Epidermal melanocyte (primary cell): ENCODE measurements around the gene ATRX.
"Not testable (repeated sequence)": the region's sequence is repeated elsewhere in the genome, so short reads cannot be mapped to it uniquely, and the experiment has no call there.

ENCODE experiments used
- DNase-seq: peaks from one replicate; pipeline ENCODE4 v3.0.0; 2011; ENCODE audit warnings: low spot score; ENCODE audit not compliant: insufficient read length

The ATRX gene

GRCh38 chrX:77622233-77622632 lies 163.8 kb downstream of the ATRX start:
- no peak for DNase-seq

GRCh38 chrX:77621453-77621852 lies 164.6 kb downstream of the ATRX start:
- not testable (repeated sequence) for DNase-seq

GRCh38 chrX:77617206-77617605 lies 168.8 kb downstream of the ATRX start:
- DNase-seq, result no peak

- no peak for DNase-seq
Measured at GRCh38 chrX:77603635-77604336, 182.2 kb downstream of the ATRX start.

- DNase-seq, result no peak
Measured at GRCh38 chrX:77597511-77597910, 188.5 kb downstream of the ATRX start.

GRCh38 chrX:77597090-77597489 lies 188.9 kb downstream of the ATRX start:
- DNase-seq, result no peak

GRCh38 chrX:77595848-77596247 lies 190.2 kb downstream of the ATRX start:
- no peak for DNase-seq

- no peak for DNase-seq
Measured at GRCh38 chrX:77572322-77572721, 213.7 kb downstream of the ATRX start.

GRCh38 chrX:77565278-77565677 lies 220.7 kb downstream of the ATRX start:
- DNase-seq, result no peak

- DNase-seq, result no peak
Measured at GRCh38 chrX:77564823-77565222, 221.2 kb downstream of the ATRX start.

- no peak for DNase-seq
Measured at GRCh38 chrX:77561372-77561771, 224.6 kb downstream of the ATRX start.

GRCh38 chrX:77556276-77556675 lies 229.7 kb downstream of the ATRX start:
- DNase-seq, result no peak

- no peak for DNase-seq
Measured at GRCh38 chrX:77548751-77549150, 237.3 kb downstream of the ATRX start.

- DNase-seq, result not testable (repeated sequence)
Measured at GRCh38 chrX:77539778-77540177, 246.2 kb downstream of the ATRX start.

- not testable (repeated sequence) for DNase-seq
Measured at GRCh38 chrX:77531261-77531660, 254.8 kb downstream of the ATRX start.

- DNase-seq, result no peak
Measured at GRCh38 chrX:77528034-77528433, 258.0 kb downstream of the ATRX start.

- no peak for DNase-seq
Measured at GRCh38 chrX:77527233-77528001, 258.6 kb downstream of the ATRX start.

- DNase-seq, result no peak
Measured at GRCh38 chrX:77519765-77520164, 266.3 kb downstream of the ATRX start.

- DNase-seq, result no peak
Measured at GRCh38 chrX:77514177-77514576, 271.8 kb downstream of the ATRX start.

- DNase-seq, result no peak
Measured at GRCh38 chrX:77510007-77510406, 276.0 kb downstream of the ATRX start.

GRCh38 chrX:77505227-77505626 lies 280.8 kb downstream of the ATRX start:
- DNase-seq, result no peak

GRCh38 chrX:77502951-77503525 lies 283.0 kb downstream of the ATRX start:
- DNase-seq, result no peak
